GM12878 (cell line): Measurements from ENCODE around the gene FOSB. TPM values are rescaled to one million over a fixed set of nuclear protein-coding genes. Genes with fewer than 3 reads are reported as not detected.
A peak's percentile ranks its signal among the peaks of the same experiment; 100 is the strongest.

Source experiments
- ATF3 ChIP-seq: IDR thresholded peaks from 2 replicates; pipeline ENCODE4 v1.6.1; 2011; ENCODE audit warnings: low read depth, mild to moderate bottlenecking, low read length, moderate library complexity, borderline replicate concordance; ENCODE audit errors: extremely low read depth
- BACH1 ChIP-seq: fragments of 450-650 bp; IDR thresholded peaks from 2 replicates; pipeline ENCODE4 v1.6.1; 2017; ENCODE audit warnings: mild to moderate bottlenecking, borderline replicate concordance
- BHLHE40 ChIP-seq, 2 experiments: fragments of 450-650 bp in 1 of 2; IDR thresholded peaks; 2 replicates each; pipeline ENCODE4 v1.6.1; 2011 to 2017; ENCODE audit warnings: low read depth in 2 of 2, borderline replicate concordance in 1 of 2, improper control_type of control experiment in 1 of 2, low read length in 1 of 2, mild to moderate bottlenecking in 1 of 2
- EZH2 ChIP-seq: IDR thresholded peaks from 2 replicates; pipeline ENCODE4 v1.6.1; 2012; ENCODE audit warnings: low read depth, mild to moderate bottlenecking, control low read depth, inconsistent platforms, low read length, borderline replicate concordance; ENCODE audit not compliant: control insufficient read depth
- HCFC1 ChIP-seq: fragments of 150-350 bp; IDR thresholded peaks from 2 replicates; pipeline ENCODE4 v1.6.1; 2014; ENCODE audit warnings: low read length
- NFYA ChIP-seq: IDR thresholded peaks from 2 replicates; pipeline ENCODE4 v1.6.1; 2011; ENCODE audit warnings: low read depth, mild to moderate bottlenecking, low read length, improper control_type of control experiment, borderline replicate concordance
- NFYB ChIP-seq: IDR thresholded peaks from 2 replicates; pipeline ENCODE4 v1.6.1; 2011; ENCODE audit warnings: low read depth, mild to moderate bottlenecking, low read length, improper control_type of control experiment, moderate library complexity; ENCODE audit not compliant: insufficient read depth
- PKNOX1 ChIP-seq: fragments of 450-650 bp; IDR thresholded peaks from 2 replicates; pipeline ENCODE4 v1.6.1; 2016; ENCODE audit warnings: mild to moderate bottlenecking
- POLR2A ChIP-seq: IDR thresholded peaks from 2 replicates; pipeline ENCODE4 v1.6.1; 2011; ENCODE audit warnings: low read depth, mild to moderate bottlenecking, low read length
- RBBP5 ChIP-seq: fragments of 200-600 bp; sonication (generic); conservative IDR thresholded peaks from 2 replicates; pipeline ENCODE4 v1.6.1; 2016
- SREBF2 ChIP-seq: IDR thresholded peaks from 2 replicates; pipeline ENCODE4 v1.6.1; 2012; ENCODE audit warnings: mild to moderate bottlenecking, low read length
- WRNIP1 ChIP-seq: IDR thresholded peaks from 2 replicates; pipeline ENCODE4 v1.6.1; 2011; ENCODE audit warnings: low read depth, low read length, improper control_type of control experiment, borderline replicate concordance
- YBX1 ChIP-seq: fragments of 450-650 bp; IDR thresholded peaks from 2 replicates; pipeline ENCODE4 v1.6.1; 2016; ENCODE audit warnings: antibody characterized with exemption
- ZNF274 ChIP-seq: IDR thresholded peaks from one replicate; pipeline ENCODE4 v1.8.0; 2011; ENCODE audit not compliant: insufficient read length, insufficient read depth
- ZZZ3 ChIP-seq: IDR thresholded peaks from 2 replicates; pipeline ENCODE4 v1.6.1; 2011; ENCODE audit warnings: low read depth; ENCODE audit not compliant: control insufficient read depth, insufficient read length
- polyA plus RNA-seq, 11 experiments: library from polyadenylated mRNA; depleted of rRNA in 4 of 11; unstranded in 6 of 11; stranded (reverse) in 5 of 11; fragments of >200 nt; fragmentation: Nextera tagmentation in 4 of 11; fragmentation: Illumina TruSeq in 1 of 11; extraction: Ambion mirVana in 4 of 11; extraction: Trizol in 1 of 11; gene quantifications; 1 replicate in 1 of 11; 2 replicates in 10 of 11; pipeline versions ENCODE4 v1.2.1 to v1.2.3, GENCODE V29; 2011 to 2016; ENCODE audit warnings: inconsistent platforms in 2 of 11, missing spikeins in 2 of 11, low read depth in 1 of 11
- total RNA-seq, 4 experiments: library from RNA; depleted of rRNA in 3 of 4; stranded (reverse); fragments of >200 nt in 3 of 4; fragmentation: Illumina TruSeq in 1 of 4; extraction: Trizol in 1 of 4; gene quantifications; 2 replicates each; pipeline versions ENCODE4 v1.2.1 to v1.2.3, GENCODE V29; 2013 to 2021

The FOSB gene
- total and polyA plus RNA-seq, 10 of the 15 experiments (the other 5 are each of a cell fraction or from before 2014, with no cell fraction given), result 0.06 to 0.56 (median 0.26) TPM

GRCh38 chr19:45508861-45509691, 41.3 kb downstream of the FOSB start (continued):
- TF ChIP-seq ZZZ3 (no peak), NFYB (no peak), RBBP5 (no peak), NFYA (no peak), BACH1 (no peak), WRNIP1 (no peak), ZNF274 (no peak), SREBF2 (no peak), EZH2 (no peak), ATF3 (no peak), YBX1 (peak; percentile 68; the same call in 1 of the 2 replicates), PKNOX1 (peak; percentile 70), BHLHE40 (IDR thresholded peaks at IDR 0.05; ENCODE audit: borderline replicate concordance in 1 of 2, low read depth in 2 of 2, low read length in 1 of 2) (peak; percentile 16 to 32; a peak in 1 of 4 replicates), HCFC1 (no peak), POLR2A (peak; percentile 71)
